DMS79 treated with DMSO at 0.1 percent for 48 hours (cell line): ENCODE results near the gene VAC14.

Experiments
- DNase-seq: peaks from one replicate; lab custom pipeline; 2025; lab: John Stamatoyannopoulos, UW

Gene VAC14

GRCh38 chr16:70786020-70786755 is 14.8 kb downstream of the VAC14 start:
- no peak for DNase-seq

GRCh38 chr16:70784692-70785555 is 16.0 kb downstream of the VAC14 start:
- DNase-seq, result no peak

- no peak for DNase-seq
Observed at GRCh38 chr16:70782237-70782636, 18.7 kb downstream of the VAC14 start.

- no peak for DNase-seq
Observed at GRCh38 chr16:70781800-70782199, 19.2 kb downstream of the VAC14 start.

- DNase-seq, result no peak
Observed at GRCh38 chr16:70780546-70780945, 20.4 kb downstream of the VAC14 start.

GRCh38 chr16:70779361-70779760 is 21.6 kb downstream of the VAC14 start:
- DNase-seq, result no peak

- DNase-seq, result no peak
Observed at GRCh38 chr16:70778901-70779309, 22.1 kb downstream of the VAC14 start.

GRCh38 chr16:70777973-70778406 is 23.0 kb downstream of the VAC14 start:
- no peak for DNase-seq

GRCh38 chr16:70777496-70777895 is 23.5 kb downstream of the VAC14 start:
- DNase-seq, result no peak

- DNase-seq, result no peak
Observed at GRCh38 chr16:70775399-70775798, 25.6 kb downstream of the VAC14 start.

- no peak for DNase-seq
Observed at GRCh38 chr16:70774261-70774660, 26.7 kb downstream of the VAC14 start.

GRCh38 chr16:70772493-70772892 is 28.5 kb downstream of the VAC14 start:
- no peak for DNase-seq

- no peak for DNase-seq
Observed at GRCh38 chr16:70770626-70771552, 30.1 kb downstream of the VAC14 start.

GRCh38 chr16:70770291-70770625 is 30.7 kb downstream of the VAC14 start:
- DNase-seq, result no peak

- DNase-seq, result no peak
Observed at GRCh38 chr16:70769761-70770160, 31.2 kb downstream of the VAC14 start.

- no peak for DNase-seq
Observed at GRCh38 chr16:70769131-70769530, 31.8 kb downstream of the VAC14 start.

GRCh38 chr16:70768203-70768580 is 32.8 kb downstream of the VAC14 start:
- DNase-seq, result no peak

GRCh38 chr16:70767377-70768202 is 33.4 kb downstream of the VAC14 start:
- DNase-seq, result no peak

- no peak for DNase-seq
Observed at GRCh38 chr16:70766658-70767057, 34.3 kb downstream of the VAC14 start.

- no peak for DNase-seq
Observed at GRCh38 chr16:70766176-70766575, 34.8 kb downstream of the VAC14 start.

GRCh38 chr16:70765491-70765890 is 35.5 kb downstream of the VAC14 start:
- no peak for DNase-seq
